K562 (cell line): ENCODE results near the gene NR1D2. TPM values are rescaled to one million over a fixed set of nuclear protein-coding genes. Genes with fewer than 3 reads are reported as not detected.

ENCODE experiments used
- BMI1 ChIP-seq: fragments of 150-350 bp; IDR thresholded peaks from 2 replicates; pipeline ENCODE4 v1.6.1; 2014; ENCODE audit warnings: low read length
- BRD9 ChIP-seq: fragments of 450-650 bp; IDR thresholded peaks from 2 replicates; pipeline ENCODE4 v1.6.1; 2018; ENCODE audit warnings: low read depth; ENCODE audit not compliant: partially characterized antibody
- DPF2 ChIP-seq: fragments of 450-650 bp; IDR thresholded peaks from 2 replicates; pipeline ENCODE4 v1.6.1; 2016
- E2F5 ChIP-seq: sonication (generic); formaldehyde crosslinking; IDR thresholded peaks from 2 replicates; pipeline ENCODE4 v1.8.0; 2022; ENCODE audit warnings: mild to moderate bottlenecking, missing genetic modification reagents
- FOSL1 ChIP-seq: fragments of 200-800 bp; sonication (Bioruptor generic); conservative IDR thresholded peaks from 2 replicates; pipeline ENCODE4 v1.6.1; 2016; ENCODE audit warnings: missing genetic modification characterization, missing compliant biosample characterization
- FOXK2 ChIP-seq, 2 experiments: fragments of 450-650 bp; IDR thresholded peaks in 1 of 2; conservative IDR thresholded peaks in 1 of 2; 2 replicates each; pipeline ENCODE4 v1.6.1; 2016; ENCODE audit warnings: low read depth in 2 of 2, mild to moderate bottlenecking in 1 of 2
- FOXP1 ChIP-seq: sonication (generic); formaldehyde crosslinking; IDR thresholded peaks from 2 replicates; pipeline ENCODE4 v1.8.0; 2022; ENCODE audit warnings: mild to moderate bottlenecking, missing genetic modification reagents
- GATAD2B ChIP-seq: fragments of 450-650 bp; IDR thresholded peaks from 2 replicates; pipeline ENCODE4 v1.6.1; 2017; ENCODE audit warnings: mild to moderate bottlenecking, borderline replicate concordance
- MBD1 ChIP-seq: fragments of 250-450 bp; sonication (Bioruptor Pico); IDR thresholded peaks from 2 replicates; pipeline ENCODE4 v1.8.0; 2022; ENCODE audit warnings: inconsistent platforms
- POLR3G ChIP-seq: IDR thresholded peaks from 2 replicates; pipeline ENCODE4 v1.6.1; 2011; ENCODE audit not compliant: insufficient read length, insufficient replicate concordance; ENCODE audit errors: extremely low read depth
- SAFB2 ChIP-seq: fragments of 200-400 bp; formaldehyde crosslinking; IDR thresholded peaks from 2 replicates; pipeline ENCODE4 v1.6.1; 2018; ENCODE audit warnings: borderline replicate concordance, low read length, low read depth, moderate library complexity; ENCODE audit not compliant: severe bottlenecking
- TSC22D4 ChIP-seq: fragments of 450-650 bp; IDR thresholded peaks from 2 replicates; pipeline ENCODE4 v1.6.1; 2016; ENCODE audit warnings: missing genetic modification characterization, missing biosample characterization, control low read depth
- U2AF1 ChIP-seq: fragments of 200-400 bp; formaldehyde crosslinking; optimal IDR thresholded peaks from 2 replicates; pipeline ENCODE3; 2017; ENCODE audit warnings: mild to moderate bottlenecking, low read depth, low read length, moderate library complexity
- ZNF239 ChIP-seq: fragments of 250-450 bp; sonication (Bioruptor Pico); IDR thresholded peaks from 2 replicates; pipeline ENCODE4 v1.4.0; 2020; ENCODE audit warnings: mild to moderate bottlenecking
- polyA plus RNA-seq, 8 experiments: library from polyadenylated mRNA; depleted of rRNA in 4 of 8; stranded (reverse) in 5 of 8; unstranded in 3 of 8; fragments of >200 nt; fragmentation: Nextera tagmentation in 2 of 8; fragmentation: Illumina TruSeq in 1 of 8; extraction: Ambion mirVana in 2 of 8; extraction: Trizol in 1 of 8; gene quantifications; 2 replicates each; pipeline versions ENCODE4 v1.2.1 to v1.2.3, GENCODE V29; 2011 to 2014; ENCODE audit warnings: inconsistent platforms in 1 of 8, missing spikeins in 1 of 8
- total RNA-seq, 7 experiments: library from RNA; depleted of rRNA in 6 of 7; stranded (reverse); fragments of >200 nt in 6 of 7; fragmentation: Illumina TruSeq in 2 of 7; extraction: Trizol in 2 of 7; gene quantifications; 2 replicates each; pipeline versions ENCODE4 v1.2.1 to v1.2.3, GENCODE V29; 2011 to 2021; ENCODE audit warnings: low replicate concordance in 1 of 7
- TF ChIP-seq, protein P1 (sequence below), 3 experiments: fragments of 200-800 bp in 1 of 3; fragments of 250-450 bp in 1 of 3; fragments of 450-650 bp in 1 of 3; sonication (Bioruptor Pico) in 1 of 3; sonication (Bioruptor generic) in 1 of 3; formaldehyde crosslinking in 1 of 3; IDR thresholded peaks; 2 replicates each; pipeline versions ENCODE4 v1.6.1 to v1.8.0; 2016 to 2022; ENCODE audit warnings: mild to moderate bottlenecking in 2 of 3, missing genetic modification characterization in 2 of 3, missing compliant biosample characterization in 1 of 3, moderate library complexity in 1 of 3

Gene NR1D2
- total and polyA plus RNA-seq, 9 of the 15 experiments (the other 6 are each of a cell fraction or from before 2014, with no cell fraction given), result 1.2 to 5.5 (median 2.9) TPM

DNA sequence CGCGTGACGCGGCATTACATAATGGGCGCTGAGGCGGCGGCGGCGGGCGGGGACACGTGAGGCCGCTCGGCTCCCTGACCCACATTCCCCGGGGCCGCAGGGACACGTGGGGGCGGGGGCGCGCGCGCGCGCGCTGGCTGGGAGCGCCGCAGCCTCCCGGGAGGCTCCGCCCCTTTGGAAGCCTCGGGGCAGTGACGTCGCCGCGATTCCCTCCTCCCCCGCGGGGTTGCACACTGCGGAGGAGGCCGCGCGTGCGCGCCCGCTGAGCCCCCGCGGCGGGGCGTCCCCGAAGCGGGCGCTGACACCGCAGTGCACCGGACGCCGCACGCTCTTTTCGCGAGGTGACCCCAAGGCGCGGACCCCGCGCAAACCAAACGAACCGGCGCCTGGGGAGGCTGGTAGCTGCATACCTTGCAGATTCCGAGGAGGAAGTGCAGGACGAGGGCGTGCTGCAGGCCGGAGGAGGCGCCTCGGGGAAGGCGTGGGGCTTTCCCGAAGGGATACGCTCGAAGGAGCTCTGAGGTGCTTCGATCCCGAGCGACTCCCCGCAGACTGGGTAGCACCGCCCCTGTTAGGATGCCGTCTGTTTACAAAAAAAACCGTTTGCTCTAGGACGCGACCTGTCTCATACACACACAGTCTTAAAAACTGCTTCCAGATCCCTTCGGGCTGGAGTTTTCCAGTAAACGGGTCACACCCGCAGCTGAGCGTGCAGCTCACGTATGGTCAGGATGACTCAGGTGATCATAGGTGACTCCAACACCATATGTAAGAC is 1.0 kb downstream of the NR1D2 start (continued):
- TF ChIP-seq GATAD2B (peak; percentile 94), SAFB2 (no peak), MBD1 (CRISPR knock-in tag) (no peak), E2F5 (CRISPR knock-in tag) (peak; percentile 59; the same call in 1 of the 2 replicates), FOSL1 (peak; percentile 60), DPF2 (peak; percentile 73), BRD9 (peak; percentile 72), BMI1 (no peak), FOXP1 (CRISPR knock-in tag) (peak; percentile 92), ZNF239 (CRISPR knock-in tag) (no peak), POLR3G (no peak), FOXK2 (conservative IDR thresholded peaks at IDR 0.05 in 1 of 2, IDR thresholded peaks at IDR 0.05 in 1 of 2; ENCODE audit: low read depth in 2 of 2) (peak; percentile 58 to 60; a peak in 3 of 4 replicates), TSC22D4 (tag) (no peak), U2AF1 (no peak)
- TF ChIP-seq, protein P1, sequence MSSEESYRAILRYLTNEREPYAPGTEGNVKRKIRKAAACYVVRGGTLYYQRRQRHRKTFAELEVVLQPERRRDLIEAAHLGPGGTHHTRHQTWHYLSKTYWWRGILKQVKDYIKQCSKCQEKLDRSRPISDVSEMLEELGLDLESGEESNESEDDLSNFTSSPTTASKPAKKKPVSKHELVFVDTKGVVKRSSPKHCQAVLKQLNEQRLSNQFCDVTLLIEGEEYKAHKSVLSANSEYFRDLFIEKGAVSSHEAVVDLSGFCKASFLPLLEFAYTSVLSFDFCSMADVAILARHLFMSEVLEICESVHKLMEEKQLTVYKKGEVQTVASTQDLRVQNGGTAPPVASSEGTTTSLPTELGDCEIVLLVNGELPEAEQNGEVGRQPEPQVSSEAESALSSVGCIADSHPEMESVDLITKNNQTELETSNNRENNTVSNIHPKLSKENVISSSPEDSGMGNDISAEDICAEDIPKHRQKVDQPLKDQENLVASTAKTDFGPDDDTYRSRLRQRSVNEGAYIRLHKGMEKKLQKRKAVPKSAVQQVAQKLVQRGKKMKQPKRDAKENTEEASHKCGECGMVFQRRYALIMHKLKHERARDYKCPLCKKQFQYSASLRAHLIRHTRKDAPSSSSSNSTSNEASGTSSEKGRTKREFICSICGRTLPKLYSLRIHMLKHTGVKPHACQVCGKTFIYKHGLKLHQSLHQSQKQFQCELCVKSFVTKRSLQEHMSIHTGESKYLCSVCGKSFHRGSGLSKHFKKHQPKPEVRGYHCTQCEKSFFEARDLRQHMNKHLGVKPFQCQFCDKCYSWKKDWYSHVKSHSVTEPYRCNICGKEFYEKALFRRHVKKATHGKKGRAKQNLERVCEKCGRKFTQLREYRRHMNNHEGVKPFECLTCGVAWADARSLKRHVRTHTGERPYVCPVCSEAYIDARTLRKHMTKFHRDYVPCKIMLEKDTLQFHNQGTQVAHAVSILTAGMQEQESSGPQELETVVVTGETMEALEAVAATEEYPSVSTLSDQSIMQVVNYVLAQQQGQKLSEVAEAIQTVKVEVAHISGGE (CRISPR knock-in tag; IDR thresholded peaks at IDR 0.05), result no peak; a peak in 1 of 6 replicates
